ENCODE results near the gene DNAJB6.

- no peak for TF ChIP-seq CTCF (IDR thresholded peaks at IDR 0.05)
- TF ChIP-seq POLR2A (IDR thresholded peaks at IDR 0.05) = no peak
These were observed 37.0 kb upstream of the DNAJB6 start for GRCh38 chr7:157299613-157300368.

Measured in uterus (tissue), 2 donors.